ENCODE results near the gene POU6F1.

POU6F1 gene

DNA sequence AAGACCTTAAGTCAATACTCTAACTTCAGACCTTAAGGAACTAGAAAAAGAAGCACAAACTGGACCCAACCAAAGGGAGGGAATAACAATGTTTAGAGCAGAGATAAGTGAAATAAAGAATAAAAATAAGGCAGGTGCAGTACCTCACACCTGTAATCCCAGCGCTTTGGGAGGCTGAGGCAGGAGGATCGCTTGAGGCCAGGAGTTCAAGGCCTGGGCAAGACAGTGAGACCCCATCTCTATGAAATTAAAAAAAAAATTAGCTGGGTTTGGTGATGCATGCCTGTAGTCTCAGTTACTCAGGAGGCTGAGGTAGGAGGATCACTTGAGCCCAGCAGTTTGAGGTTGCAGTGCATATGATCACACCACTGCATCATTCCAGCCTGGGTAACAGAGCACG lies 54.1 kb downstream of the POU6F1 start:
- no peaks in the 10 kb centered on the region for H3K9me3 Mint-ChIP-seq
- H3K27ac Mint-ChIP-seq = no peak overlapping the region
- peaks cover 42% of the 10 kb centered on the region for H3K4me1 Mint-ChIP-seq

DNA sequence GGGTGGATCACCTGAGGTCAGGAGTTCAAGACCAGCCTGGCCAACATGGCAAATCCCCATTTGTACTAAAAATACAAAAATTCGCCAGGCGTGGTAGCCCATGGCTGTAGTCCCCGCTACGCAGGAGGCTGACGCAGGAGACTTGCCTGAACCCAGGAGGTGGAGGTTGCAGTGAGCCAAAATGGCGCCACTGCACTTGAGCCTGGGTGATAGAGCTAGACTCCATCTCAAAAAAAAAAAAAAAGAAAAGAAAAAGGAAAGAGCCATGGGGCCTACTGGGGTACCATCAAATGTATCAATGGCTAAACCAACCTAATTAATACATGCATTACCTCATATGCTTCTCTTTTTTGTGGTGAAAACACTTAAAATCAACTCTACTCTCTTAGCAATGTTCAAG lies 55.6 kb downstream of the POU6F1 start:
- H3K4me1 Mint-ChIP-seq = peaks cover 40% of the 10 kb centered on the region
- H3K27ac Mint-ChIP-seq = no peak overlapping the region
- no peaks in the 10 kb centered on the region for H3K9me3 Mint-ChIP-seq
- no peaks in the 10 kb centered on the region for H3K27me3 Mint-ChIP-seq
- H3K36me3 Mint-ChIP-seq = peaks cover 14% of the 10 kb centered on the region
- H3K4me3 Mint-ChIP-seq = no peak overlapping the region

More for the DNA sequence above, 54.1 kb downstream of the POU6F1 start:
- Mint-ChIP-seq H3K27me3 (no peaks in the 10 kb centered on the region), H3K4me3 (no peak overlapping the region), H3K36me3 (peaks cover 14% of the 10 kb centered on the region)

DNA sequence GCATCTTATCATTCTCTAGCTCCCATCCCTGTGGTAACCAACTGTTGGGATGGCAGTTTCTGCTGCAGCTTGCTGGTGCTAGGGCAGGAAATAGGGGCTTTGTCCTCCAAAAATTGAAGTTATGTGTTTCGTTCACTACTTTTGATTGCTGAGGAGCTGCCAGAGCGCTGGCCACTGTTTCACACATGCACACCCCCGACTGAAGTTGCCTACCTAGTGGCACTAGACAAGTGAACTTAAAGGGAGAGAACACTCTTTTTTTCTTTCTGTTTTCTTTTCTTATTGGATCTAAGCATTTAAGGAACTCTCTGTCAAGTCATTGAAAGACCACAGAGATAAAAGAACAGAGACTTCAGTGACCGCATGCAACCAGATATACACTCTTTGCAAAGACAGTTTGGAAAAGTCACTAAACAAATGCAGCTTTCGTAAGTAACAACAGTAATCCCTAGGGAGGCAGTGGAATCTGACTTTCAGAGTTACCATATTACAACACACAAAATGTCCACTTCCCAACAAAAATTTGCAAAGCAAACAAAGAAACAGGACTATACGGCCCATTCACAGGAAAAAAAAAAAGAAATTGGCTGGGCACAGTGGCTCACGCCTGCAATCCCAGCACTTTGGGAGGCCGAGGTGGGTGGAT lies 56.9 kb downstream of the POU6F1 start:
- Mint-ChIP-seq H3K27me3 (no peaks in the 10 kb centered on the region), H3K27ac (no peak overlapping the region), H3K4me1 (peaks cover 31% of the 10 kb centered on the region), H3K4me3 (no peak overlapping the region), H3K36me3 (peaks cover 10% of the 10 kb centered on the region), H3K9me3 (no peaks in the 10 kb centered on the region)

DNA sequence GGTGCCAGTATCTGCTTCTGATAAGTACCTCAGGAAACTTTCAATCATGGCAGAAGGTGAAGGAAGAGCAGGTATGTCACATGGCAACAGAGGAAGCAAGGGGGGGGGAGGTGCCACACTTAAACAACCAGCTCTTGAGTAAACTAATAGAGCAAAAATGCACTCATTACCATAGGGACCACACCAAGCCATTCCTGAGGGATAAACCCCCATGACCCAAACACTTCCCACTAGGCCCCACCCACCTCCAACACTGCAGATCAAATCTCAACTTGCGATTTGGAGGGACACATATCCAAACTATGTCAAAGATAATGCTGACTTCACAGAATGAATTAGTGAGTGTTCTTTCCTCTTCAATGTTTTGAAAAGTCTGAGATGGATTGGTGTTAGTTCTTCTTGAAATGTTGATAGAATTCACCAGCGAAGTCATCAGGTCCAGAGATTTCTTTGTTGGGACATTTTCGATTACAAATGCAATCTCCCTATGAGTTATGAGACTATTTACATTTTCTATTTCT lies 61.6 kb downstream of the POU6F1 start:
- Mint-ChIP-seq H3K36me3 (peaks cover 4% of the 10 kb centered on the region), H3K27ac (no peak overlapping the region), H3K9me3 (no peaks in the 10 kb centered on the region), H3K4me3 (no peak overlapping the region), H3K27me3 (no peaks in the 10 kb centered on the region), H3K4me1 (peaks cover 37% of the 10 kb centered on the region)

- peaks cover 41% of the 10 kb centered on the region for H3K4me1 Mint-ChIP-seq
- no peak overlapping the region for H3K4me3 Mint-ChIP-seq
- H3K27me3 Mint-ChIP-seq = no peaks in the 10 kb centered on the region
- no peak overlapping the region for H3K27ac Mint-ChIP-seq
- H3K9me3 Mint-ChIP-seq = no peaks in the 10 kb centered on the region
- H3K36me3 Mint-ChIP-seq = peaks cover 3% of the 10 kb centered on the region
These were observed 64.9 kb downstream of the POU6F1 start for GRCh38 chr12:51152953-51153352.

- Mint-ChIP-seq H3K9me3 (no peaks in the 10 kb centered on the region), H3K27ac (no peak overlapping the region), H3K36me3 (peaks cover 5% of the 10 kb centered on the region), H3K27me3 (no peaks in the 10 kb centered on the region), H3K4me3 (no peak overlapping the region), H3K4me1 (peaks cover 58% of the 10 kb centered on the region)
These were observed 67.1 kb downstream of the POU6F1 start for GRCh38 chr12:51150777-51151176.

DNA sequence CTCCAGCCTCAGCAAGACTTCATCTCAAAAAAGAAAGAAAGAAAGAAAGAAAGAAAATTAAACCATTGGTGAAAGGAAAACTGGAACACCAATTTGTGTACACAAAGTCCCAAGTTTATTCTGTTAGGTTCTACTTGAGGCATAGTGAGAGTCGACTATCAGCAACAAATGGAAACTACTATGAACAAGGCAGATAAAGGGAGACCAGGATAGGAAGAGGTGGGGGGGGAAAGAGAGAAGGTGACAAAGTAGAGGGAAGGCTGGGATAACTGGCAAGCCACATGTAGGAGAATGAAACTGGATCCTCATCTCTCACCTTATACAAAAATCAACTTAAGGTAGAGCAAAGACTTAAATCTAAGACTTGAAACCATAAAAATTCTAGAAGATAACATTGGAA lies 70.6 kb downstream of the POU6F1 start:
- Mint-ChIP-seq H3K9me3 (no peaks in the 10 kb centered on the region), H3K4me1 (peaks cover 56% of the 10 kb centered on the region), H3K27ac (no peak overlapping the region), H3K36me3 (peaks cover 7% of the 10 kb centered on the region), H3K4me3 (no peak overlapping the region), H3K27me3 (no peaks in the 10 kb centered on the region)

DNA sequence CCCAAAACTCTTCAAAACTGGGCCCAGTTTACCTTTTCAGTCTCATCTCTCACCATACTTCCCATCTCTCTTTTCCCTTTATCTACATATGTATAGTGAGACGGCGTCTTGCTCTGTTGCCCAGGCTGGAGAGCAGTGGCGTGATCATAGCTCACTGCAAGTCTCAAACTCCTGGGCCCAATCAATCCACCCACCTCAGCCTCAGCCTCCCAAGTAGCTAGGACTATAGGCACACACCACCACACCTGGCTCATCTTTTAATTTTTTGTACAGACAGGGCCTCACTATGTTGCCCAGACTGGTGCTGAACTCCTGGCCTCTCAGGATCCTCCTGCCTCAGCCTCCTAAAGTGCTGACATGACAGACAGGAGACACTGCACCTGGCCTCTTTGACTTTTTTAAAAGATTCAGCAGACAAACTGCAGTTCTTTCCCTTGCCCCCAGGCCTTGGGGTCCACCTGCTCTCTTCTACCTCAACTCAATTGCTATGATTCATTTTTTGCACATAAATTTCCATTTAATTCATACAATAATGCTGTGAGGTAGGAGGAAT lies 78.5 kb downstream of the POU6F1 start:
- Mint-ChIP-seq H3K36me3 (peaks cover 6% of the 10 kb centered on the region), H3K4me3 (no peak overlapping the region), H3K9me3 (no peaks in the 10 kb centered on the region), H3K4me1 (peaks cover 11% of the 10 kb centered on the region), H3K27ac (peak overlapping the region; percentile 46), H3K27me3 (no peaks in the 10 kb centered on the region)

All from activated naive CD4-positive, alpha-beta T cell treated with anti-CD3 and anti-CD28 coated beads, Interleukin-2, amount 50 U/mL, for 24 hours (primary cell).